Muscle of leg (tissue), 11 donors: ENCODE results near the gene AQP9. TPM values are rescaled to one million over a fixed set of nuclear protein-coding genes. Genes with fewer than 3 reads are reported as not detected.

ENCODE experiments used
- DNase-seq: peaks from one replicate; pipeline ENCODE4 v3.0.0; 2013
- H3K27ac ChIP-seq: one replicate; pipeline ENCODE4 v1.5.1; 2013; ENCODE audit warnings: mild to moderate bottlenecking, low read length, control low read depth
- H3K27me3 ChIP-seq: one replicate; pipeline ENCODE4 v1.6.1; 2013; ENCODE audit warnings: low read length; ENCODE audit not compliant: control insufficient read depth, insufficient read depth
- H3K36me3 ChIP-seq: one replicate; pipeline ENCODE4 v1.6.1; 2013; ENCODE audit warnings: low read length; ENCODE audit not compliant: control insufficient read depth, insufficient read depth
- H3K4me1 ChIP-seq: one replicate; pipeline ENCODE4 v1.6.1; 2013; ENCODE audit warnings: low read length; ENCODE audit not compliant: control insufficient read depth, insufficient read depth
- H3K4me3 ChIP-seq: one replicate; pipeline ENCODE4 v1.5.1; 2013; ENCODE audit warnings: low read length, control low read depth
- H3K9me3 ChIP-seq: replicated peaks from 2 replicates; pipeline ENCODE4 v1.6.1; 2013; ENCODE audit warnings: low read depth, low read length; ENCODE audit not compliant: control insufficient read depth
- WGBS: methylation state at CpG from one replicate; pipeline ENCODE4 v1.1.5; 2013; ENCODE audit warnings: missing lambda C conversion rate; ENCODE audit not compliant: insufficient coverage; 5-methylcytosine and 5-hydroxymethylcytosine counted together
- polyA plus RNA-seq, 8 donors: library from polyadenylated mRNA; unstranded; fragments of 120-200 nt; gene quantifications; one replicate each; pipeline versions ENCODE4 v1.2.1 to v1.2.3, GENCODE V29; 2013; ENCODE audit warnings: inconsistent platforms in 1 of 8, low replicate concordance in 1 of 8; ENCODE audit not compliant: insufficient read length in 8 of 8, insufficient read depth in 1 of 8
- total RNA-seq: library from RNA; stranded (reverse); fragments of 120-200 nt; gene quantifications from one replicate; pipeline ENCODE4 v1.2.4, GENCODE V29; 2013

The AQP9 gene
- total and polyA plus RNA-seq, 9 donors = 0.05 to 0.72 (median 0.12) TPM; not detected in 1

GRCh38 chr15:58221591-58222241, 83.5 kb downstream of the AQP9 start:
- peaks cover 3% of the 10 kb centered on the region for H3K27me3 ChIP-seq
- H3K4me1 ChIP-seq = peaks cover 18% of the 10 kb centered on the region
- DNase-seq = no peak
- 28% methylated on average over 2 of the region's 3 CpGs for WGBS
- H3K4me3 ChIP-seq = no peak overlapping the region
- H3K27ac ChIP-seq = no peak overlapping the region
- H3K36me3 ChIP-seq = no peaks in the 10 kb centered on the region
- peaks cover 2% of the 10 kb centered on the region for H3K9me3 ChIP-seq

GRCh38 chr15:58222679-58223078, 84.5 kb downstream of the AQP9 start:
- H3K4me1 ChIP-seq = peaks cover 19% of the 10 kb centered on the region
- DNase-seq = no peak
- no CpG with 5 or more reads among the region's 2 CpGs for WGBS

GRCh38 chr15:58223432-58223831, 85.3 kb downstream of the AQP9 start:
- H3K9me3 ChIP-seq = peaks cover 2% of the 10 kb centered on the region
- no peak for DNase-seq
- WGBS = no CpG with 5 or more reads among the region's 3 CpGs
- H3K27me3 ChIP-seq = peaks cover 3% of the 10 kb centered on the region
- H3K27ac ChIP-seq = no peak overlapping the region
- no peaks in the 10 kb centered on the region for H3K36me3 ChIP-seq
- peaks cover 23% of the 10 kb centered on the region for H3K4me1 ChIP-seq
- H3K4me3 ChIP-seq = no peak overlapping the region

More at GRCh38 chr15:58222679-58223078, 84.5 kb downstream of the AQP9 start:
- H3K36me3 ChIP-seq = no peaks in the 10 kb centered on the region
- no peak overlapping the region for H3K27ac ChIP-seq
- peaks cover 3% of the 10 kb centered on the region for H3K27me3 ChIP-seq
- H3K9me3 ChIP-seq = peaks cover 2% of the 10 kb centered on the region
- H3K4me3 ChIP-seq = no peak overlapping the region

DNA sequence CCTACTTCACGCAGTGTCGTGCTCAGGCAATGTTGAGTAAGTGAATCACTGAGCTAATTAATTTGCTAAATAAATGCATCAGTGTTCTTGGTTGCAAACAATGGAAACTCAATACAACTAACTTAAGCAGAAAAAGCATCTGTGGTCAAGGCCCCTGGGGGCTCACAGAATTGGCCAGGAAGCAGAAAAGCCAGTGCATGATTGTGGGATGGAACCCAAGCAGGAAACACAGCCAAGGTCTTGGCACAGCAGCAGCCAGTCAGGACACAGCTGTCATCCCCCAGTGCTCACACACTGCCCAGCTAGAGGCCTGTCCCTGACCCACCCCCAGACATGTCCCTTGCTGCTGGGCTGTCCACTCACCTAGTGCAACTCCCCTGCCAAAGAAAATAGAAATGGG, 85.9 kb downstream of the AQP9 start:
- H3K4me1 ChIP-seq = peaks cover 28% of the 10 kb centered on the region
- H3K9me3 ChIP-seq = peaks cover 2% of the 10 kb centered on the region
- no peaks in the 10 kb centered on the region for H3K36me3 ChIP-seq
- H3K27ac ChIP-seq = peak overlapping the region; percentile 10
- H3K27me3 ChIP-seq = peaks cover 3% of the 10 kb centered on the region
- DNase-seq = peak; percentile 79
- no CpG with 5 or more reads among the region's 2 CpGs for WGBS
- H3K4me3 ChIP-seq = no peak overlapping the region

- peak; percentile 78 for DNase-seq
- H3K4me3 ChIP-seq = no peak overlapping the region
- H3K36me3 ChIP-seq = no peaks in the 10 kb centered on the region
- H3K9me3 ChIP-seq = no peaks in the 10 kb centered on the region
- H3K4me1 ChIP-seq = peaks cover 32% of the 10 kb centered on the region
- no CpG with 5 or more reads among the region's 8 CpGs for WGBS
- H3K27ac ChIP-seq = no peak overlapping the region
- peaks cover 4% of the 10 kb centered on the region for H3K27me3 ChIP-seq
Observed at GRCh38 chr15:58227706-58228543, 89.7 kb downstream of the AQP9 start.

DNA sequence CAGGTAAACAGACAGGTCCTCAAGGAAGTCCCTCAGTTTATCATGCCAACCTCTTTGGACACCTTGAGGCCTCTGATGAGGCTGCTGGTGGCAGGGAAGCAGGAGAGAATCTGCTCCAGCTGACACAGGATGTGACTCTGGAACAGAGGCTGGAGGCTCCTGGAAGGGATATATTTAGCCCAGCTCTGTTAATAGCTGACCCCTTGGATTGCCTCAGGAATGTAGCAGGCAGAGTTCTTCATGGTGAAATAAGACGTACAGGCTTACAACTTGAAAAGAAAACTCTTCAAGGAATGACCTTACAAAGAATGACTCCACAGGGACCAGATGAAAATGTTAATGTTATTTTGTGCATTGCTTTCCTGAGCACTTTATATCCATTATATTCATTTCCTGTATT, 90.5 kb downstream of the AQP9 start:
- Histone ChIP-seq H3K4me3 (no peak overlapping the region), H3K27ac (no peak overlapping the region), H3K4me1 (peaks cover 29% of the 10 kb centered on the region), H3K27me3 (peaks cover 4% of the 10 kb centered on the region), H3K36me3 (no peaks in the 10 kb centered on the region), H3K9me3 (no peaks in the 10 kb centered on the region)
- peak; percentile 57 for DNase-seq
- WGBS = no CpG with 5 or more reads among the region's 1 CpG

DNA sequence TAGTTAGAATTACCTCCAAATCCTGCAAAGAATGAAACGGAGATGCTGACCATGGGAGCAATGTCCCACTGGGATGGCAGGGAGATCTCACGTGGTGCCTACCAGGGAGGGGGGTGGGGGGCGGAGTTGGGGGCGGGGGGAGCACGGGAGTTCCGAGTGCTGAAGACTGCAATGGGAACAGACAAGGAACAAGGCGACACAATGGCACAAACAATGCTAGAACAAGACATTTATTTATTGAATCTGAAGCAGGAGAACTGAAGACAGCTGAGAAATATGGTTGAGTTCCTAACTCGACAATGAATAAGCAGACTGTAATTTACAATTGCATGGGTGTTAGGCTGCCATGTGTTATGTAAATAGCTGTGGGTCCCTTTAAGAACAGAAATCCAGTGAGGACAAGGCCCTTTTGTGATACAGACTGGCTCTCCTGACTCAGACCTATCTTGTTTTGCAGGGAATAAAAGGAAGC, 91.2 kb downstream of the AQP9 start:
- no peaks in the 10 kb centered on the region for H3K36me3 ChIP-seq
- DNase-seq = no peak
- H3K27me3 ChIP-seq = peaks cover 4% of the 10 kb centered on the region
- H3K27ac ChIP-seq = no peak overlapping the region
- no peak overlapping the region for H3K4me3 ChIP-seq
- peaks cover 23% of the 10 kb centered on the region for H3K4me1 ChIP-seq
- no peaks in the 10 kb centered on the region for H3K9me3 ChIP-seq
- WGBS = 17% methylated on average over 3 of the region's 8 CpGs

DNA sequence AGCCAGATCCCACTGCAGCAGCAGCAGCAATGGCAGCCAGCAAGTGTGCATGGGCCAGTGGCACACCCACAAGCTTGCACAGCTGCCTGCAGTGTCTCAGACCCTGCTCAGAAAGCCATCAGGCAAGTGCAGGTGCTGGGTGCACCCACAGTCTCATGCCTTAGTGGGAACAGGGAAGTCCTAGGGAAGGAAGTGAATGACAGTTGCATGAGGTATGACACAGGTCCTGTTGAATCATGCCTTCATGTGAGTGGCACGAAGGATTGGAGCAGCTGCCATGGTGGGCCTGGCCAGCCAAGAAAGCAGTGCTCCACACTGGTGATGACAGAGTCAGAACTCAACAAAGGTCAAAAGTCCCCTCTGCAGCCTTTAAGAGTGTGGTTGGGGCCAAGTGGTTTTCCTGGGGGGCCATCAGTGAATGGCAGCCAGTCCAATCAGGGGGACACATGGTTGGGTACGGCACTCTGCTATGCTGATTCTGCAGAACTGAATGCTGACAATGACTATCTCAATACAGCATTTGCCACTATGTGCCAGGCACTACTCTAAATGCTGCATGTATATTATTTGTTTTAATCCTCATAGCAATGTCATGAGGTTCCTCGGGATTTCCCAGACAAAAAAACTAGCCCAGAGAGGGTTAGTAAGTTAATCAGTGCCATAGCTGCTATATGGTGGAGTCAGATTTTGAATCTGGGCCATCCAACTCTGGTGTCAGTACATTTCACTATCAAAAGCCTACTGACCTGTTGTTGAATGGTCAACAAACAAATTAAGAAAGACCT, 94.3 kb downstream of the AQP9 start:
- H3K4me3 ChIP-seq = no peak overlapping the region
- WGBS = 78% methylated on average over 1 of the region's 3 CpGs

GRCh38 chr15:58233341-58233740, 95.2 kb downstream of the AQP9 start:
- Histone ChIP-seq H3K27me3 (peaks cover 4% of the 10 kb centered on the region), H3K4me1 (peaks cover 10% of the 10 kb centered on the region), H3K4me3 (no peak overlapping the region), H3K27ac (no peak overlapping the region), H3K36me3 (no peaks in the 10 kb centered on the region), H3K9me3 (no peaks in the 10 kb centered on the region)
- DNase-seq = no peak
- WGBS = 80% methylated on average over 1 of the region's 1 CpG

More for the DNA sequence above, 94.3 kb downstream of the AQP9 start:
- peaks cover 4% of the 10 kb centered on the region for H3K27me3 ChIP-seq
- peaks cover 13% of the 10 kb centered on the region for H3K4me1 ChIP-seq
- no peaks in the 10 kb centered on the region for H3K9me3 ChIP-seq
- H3K36me3 ChIP-seq = no peaks in the 10 kb centered on the region
- no peak for DNase-seq
- H3K27ac ChIP-seq = no peak overlapping the region
